ENCODE results near the gene RABGAP1L.

RABGAP1L gene

GRCh38 chr1:174266991-174267612 lies 107.8 kb downstream of the RABGAP1L start:
- no peak for DNase-seq (ENCODE audit: low spot score)
- in situ Hi-C loops (cut with MboI; ENCODE audit: low pct_unique_long_range_greater_than_20kb, low sequenced_read_pairs, unreplicated experiment) = loop anchor here (25.0 kb wide), 1 partner anchor 720 kb away; the partner anchor contains the start of gene CACYBP
- TF ChIP-seq CTCF (IDR thresholded peaks at IDR 0.05; ENCODE audit: extremely low read depth, insufficient read depth, missing control alignments) = no peak

GRCh38 chr1:174269989-174270651 lies 110.8 kb downstream of the RABGAP1L start:
- TF ChIP-seq CTCF (IDR thresholded peaks at IDR 0.05; ENCODE audit: extremely low read depth, insufficient read depth, missing control alignments) = no peak
- DNase-seq (ENCODE audit: low spot score) = no peak
- in situ Hi-C loops (cut with MboI; ENCODE audit: low pct_unique_long_range_greater_than_20kb, low sequenced_read_pairs, unreplicated experiment) = loop anchor here (25.0 kb wide), 1 partner anchor 717 kb away; the partner anchor contains the start of gene CACYBP

- no peak for DNase-seq (ENCODE audit: low spot score)
- in situ Hi-C loops (cut with MboI; ENCODE audit: low pct_unique_long_range_greater_than_20kb, low sequenced_read_pairs, unreplicated experiment) = loop anchor here (25.0 kb wide), 1 partner anchor 714 kb away; the partner anchor contains the start of gene CACYBP
Observed at GRCh38 chr1:174273190-174273589, 113.9 kb downstream of the RABGAP1L start.

GRCh38 chr1:174273776-174274175 lies 114.5 kb downstream of the RABGAP1L start:
- no peak for DNase-seq (ENCODE audit: low spot score)
- in situ Hi-C loops (cut with MboI; ENCODE audit: low pct_unique_long_range_greater_than_20kb, low sequenced_read_pairs, unreplicated experiment) = loop anchor here (25.0 kb wide), 1 partner anchor 714 kb away; the partner anchor contains the start of gene CACYBP
- no peak for TF ChIP-seq CTCF (IDR thresholded peaks at IDR 0.05; ENCODE audit: extremely low read depth, insufficient read depth, missing control alignments)

More at GRCh38 chr1:174273190-174273589, 113.9 kb downstream of the RABGAP1L start:
- no peak for TF ChIP-seq CTCF (IDR thresholded peaks at IDR 0.05; ENCODE audit: extremely low read depth, insufficient read depth, missing control alignments)

- in situ Hi-C loops (cut with MboI; ENCODE audit: low pct_unique_long_range_greater_than_20kb, low sequenced_read_pairs, unreplicated experiment) = loop anchor here (25.0 kb wide), 1 partner anchor 713 kb away; the partner anchor contains the start of gene CACYBP
- no peak for DNase-seq (ENCODE audit: low spot score)
- TF ChIP-seq CTCF (IDR thresholded peaks at IDR 0.05; ENCODE audit: extremely low read depth, insufficient read depth, missing control alignments) = no peak
Observed at GRCh38 chr1:174274452-174274851, 115.1 kb downstream of the RABGAP1L start.

GRCh38 chr1:174274884-174275283 lies 115.6 kb downstream of the RABGAP1L start:
- in situ Hi-C loops (cut with MboI; ENCODE audit: low pct_unique_long_range_greater_than_20kb, low sequenced_read_pairs, unreplicated experiment) = loop anchor here (25.0 kb wide), 1 partner anchor 712 kb away; the partner anchor contains the start of gene CACYBP
- DNase-seq (ENCODE audit: low spot score) = no peak
- no peak for TF ChIP-seq CTCF (IDR thresholded peaks at IDR 0.05; ENCODE audit: extremely low read depth, insufficient read depth, missing control alignments)
